HEK293 (cell line): Measurements from ENCODE around the gene LIN37.
A peak's percentile ranks its signal among the peaks of the same experiment; 100 is the strongest.

Source experiments
- BCL11A ChIP-seq: fragments of 450-650 bp; formaldehyde crosslinking; IDR thresholded peaks from 2 replicates; pipeline ENCODE4 v1.5.1; 2016; ENCODE audit warnings: low read depth, missing biosample characterization, missing genetic modification characterization
- CTCF ChIP-seq: fragments of 450-650 bp; formaldehyde crosslinking; IDR thresholded peaks from 2 replicates; pipeline ENCODE4 v1.5.1; 2016; ENCODE audit warnings: missing biosample characterization, missing genetic modification characterization
- HIC1 ChIP-seq: fragments of 450-650 bp; formaldehyde crosslinking; IDR thresholded peaks from 2 replicates; pipeline ENCODE4 v1.5.1; 2016; ENCODE audit warnings: missing biosample characterization, missing genetic modification characterization
- HOXA7 ChIP-seq: sonication (generic); formaldehyde crosslinking; IDR thresholded peaks from 2 replicates; pipeline ENCODE4 v1.8.1; 2022; ENCODE audit warnings: missing genetic modification reagents, borderline replicate concordance
- KLF17 ChIP-seq: fragments of 450-650 bp; formaldehyde crosslinking; IDR thresholded peaks from 2 replicates; pipeline ENCODE4 v1.5.1; 2016; ENCODE audit warnings: missing biosample characterization, missing genetic modification characterization
- KLF9 ChIP-seq: fragments of 450-650 bp; formaldehyde crosslinking; IDR thresholded peaks from 2 replicates; pipeline ENCODE4 v1.5.1; 2016; ENCODE audit warnings: missing biosample characterization, missing genetic modification characterization, low read depth
- MEIS1 ChIP-seq: sonication (generic); formaldehyde crosslinking; IDR thresholded peaks from 2 replicates; pipeline ENCODE4 v1.8.1; 2022; ENCODE audit warnings: missing genetic modification reagents, mild to moderate bottlenecking, borderline replicate concordance
- SP2 ChIP-seq: fragments of 450-650 bp; formaldehyde crosslinking; IDR thresholded peaks from 2 replicates; pipeline ENCODE4 v1.5.1; 2016; ENCODE audit warnings: missing biosample characterization, missing genetic modification characterization
- ZBTB48 ChIP-seq: fragments of 450-650 bp; formaldehyde crosslinking; IDR thresholded peaks from 2 replicates; pipeline ENCODE4 v1.5.1; 2016; ENCODE audit warnings: missing biosample characterization, missing genetic modification characterization
- ZBTB7A ChIP-seq: fragments of 450-650 bp; formaldehyde crosslinking; IDR thresholded peaks from 2 replicates; pipeline ENCODE4 v1.5.1; 2016; ENCODE audit warnings: low read depth, missing biosample characterization, missing genetic modification characterization
- ZFP37 ChIP-seq: fragments of 450-650 bp; formaldehyde crosslinking; IDR thresholded peaks from 2 replicates; pipeline ENCODE4 v1.5.1; 2016; ENCODE audit warnings: missing biosample characterization, missing genetic modification characterization
- ZNF175 ChIP-seq: fragments of 450-650 bp; formaldehyde crosslinking; IDR thresholded peaks from 2 replicates; pipeline ENCODE4 v1.5.1; 2016; ENCODE audit warnings: missing biosample characterization, missing genetic modification characterization
- ZNF202 ChIP-seq: fragments of 450-650 bp; formaldehyde crosslinking; IDR thresholded peaks from 2 replicates; pipeline ENCODE4 v1.5.1; 2016; ENCODE audit warnings: missing biosample characterization, missing genetic modification characterization, borderline replicate concordance
- ZNF221 ChIP-seq: fragments of 450-650 bp; formaldehyde crosslinking; IDR thresholded peaks from 2 replicates; pipeline ENCODE4 v1.5.1; 2017; ENCODE audit warnings: missing biosample characterization, missing genetic modification characterization, borderline replicate concordance
- ZNF266 ChIP-seq: fragments of 450-650 bp; formaldehyde crosslinking; IDR thresholded peaks from 2 replicates; pipeline ENCODE4 v1.5.1; 2016; ENCODE audit warnings: missing biosample characterization, missing genetic modification characterization, low read depth
- ZNF292 ChIP-seq: fragments of 450-650 bp; formaldehyde crosslinking; IDR thresholded peaks from 2 replicates; pipeline ENCODE4 v1.5.1; 2016; ENCODE audit warnings: low read depth, missing biosample characterization, missing genetic modification characterization, borderline replicate concordance
- ZNF302 ChIP-seq: fragments of 450-650 bp; formaldehyde crosslinking; IDR thresholded peaks from 2 replicates; pipeline ENCODE4 v1.5.1; 2016; ENCODE audit warnings: missing biosample characterization, missing genetic modification characterization, low read depth
- ZNF324 ChIP-seq: fragments of 450-650 bp; formaldehyde crosslinking; IDR thresholded peaks from 2 replicates; pipeline ENCODE4 v1.5.1; 2016; ENCODE audit warnings: missing biosample characterization, missing genetic modification characterization
- ZNF335 ChIP-seq: fragments of 450-650 bp; formaldehyde crosslinking; conservative IDR thresholded peaks from 2 replicates; pipeline ENCODE4 v1.5.1; 2016; ENCODE audit warnings: missing biosample characterization, missing genetic modification characterization
- ZNF394 ChIP-seq: fragments of 450-650 bp; formaldehyde crosslinking; IDR thresholded peaks from 2 replicates; pipeline ENCODE4 v1.5.1; 2016; ENCODE audit warnings: missing biosample characterization, missing genetic modification characterization, mild to moderate bottlenecking, moderate library complexity, borderline replicate concordance
- ZNF473 ChIP-seq: fragments of 450-650 bp; formaldehyde crosslinking; IDR thresholded peaks from 2 replicates; pipeline ENCODE4 v1.5.1; 2017; ENCODE audit warnings: missing biosample characterization, missing genetic modification characterization
- ZNF529 ChIP-seq: fragments of 450-650 bp; formaldehyde crosslinking; IDR thresholded peaks from 2 replicates; pipeline ENCODE4 v1.5.1; 2017; ENCODE audit warnings: missing genetic modification characterization, missing biosample characterization; ENCODE audit not compliant: insufficient replicate concordance
- ZNF571 ChIP-seq: fragments of 450-650 bp; formaldehyde crosslinking; IDR thresholded peaks from 2 replicates; pipeline ENCODE4 v1.5.0; 2017; ENCODE audit warnings: missing biosample characterization, missing genetic modification characterization
- ZNF596 ChIP-seq: fragments of 450-650 bp; IDR thresholded peaks from 2 replicates; pipeline ENCODE4 v1.5.0; 2018; ENCODE audit warnings: missing biosample characterization, mild to moderate bottlenecking, missing genetic modification characterization, moderate library complexity
- ZNF629 ChIP-seq: fragments of 450-650 bp; formaldehyde crosslinking; IDR thresholded peaks from 2 replicates; pipeline ENCODE4 v1.5.1; 2017; ENCODE audit warnings: missing biosample characterization, missing genetic modification characterization
- ZNF701 ChIP-seq: fragments of 450-650 bp; formaldehyde crosslinking; IDR thresholded peaks from 2 replicates; pipeline ENCODE4 v1.5.1; 2016; ENCODE audit warnings: missing biosample characterization, missing genetic modification characterization
- ZNF777 ChIP-seq: fragments of 450-650 bp; formaldehyde crosslinking; IDR thresholded peaks from 2 replicates; pipeline ENCODE4 v1.5.1; 2017; ENCODE audit warnings: missing biosample characterization, missing genetic modification characterization, borderline replicate concordance
- ZNF791 ChIP-seq: fragments of 450-650 bp; formaldehyde crosslinking; IDR thresholded peaks from 2 replicates; pipeline ENCODE4 v1.5.1; 2016; ENCODE audit warnings: missing biosample characterization, missing genetic modification characterization
- ZSCAN16 ChIP-seq: fragments of 450-650 bp; formaldehyde crosslinking; IDR thresholded peaks from 2 replicates; pipeline ENCODE4 v1.5.1; 2016; ENCODE audit warnings: missing biosample characterization, missing genetic modification characterization
- TF ChIP-seq, protein P1 (sequence below): fragments of 450-650 bp; formaldehyde crosslinking; IDR thresholded peaks from 2 replicates; pipeline ENCODE4 v1.5.1; 2016; ENCODE audit warnings: missing biosample characterization, missing genetic modification characterization
- TF ChIP-seq, protein P2 (sequence below): fragments of 450-650 bp; formaldehyde crosslinking; IDR thresholded peaks from 2 replicates; pipeline ENCODE4 v1.5.1; 2016; ENCODE audit warnings: missing biosample characterization, missing genetic modification characterization, low read depth

The LIN37 gene

GRCh38 chr19:35773020-35773806 is 24.8 kb downstream of the LIN37 start (continued):
- TF ChIP-seq ZNF394 (no peak), ZSCAN16 (no peak), ZNF221 (tag by site-specific recombination) (no peak), KLF17 (tag by site-specific recombination) (peak; percentile 50; the same call in 1 of the 2 replicates), ZNF701 (tag by site-specific recombination) (no peak), KLF9 (tag by site-specific recombination) (no peak), BCL11A (no peak), HOXA7 (CRISPR knock-in tag) (no peak), HIC1 (tag by site-specific recombination) (no peak), SP2 (tag by site-specific recombination) (peak; percentile 31; the same call in 1 of the 2 replicates), ZNF529 (tag by site-specific recombination) (no peak), ZNF292 (tag by site-specific recombination) (no peak), ZFP37 (tag by site-specific recombination) (no peak), ZNF596 (no peak), ZNF266 (tag by site-specific recombination) (no peak), CTCF (tag by site-specific recombination) (no peak), ZNF335 (tag by site-specific recombination) (peak; percentile 33), ZNF473 (tag by site-specific recombination) (no peak), MEIS1 (CRISPR knock-in tag) (no peak), ZBTB7A (no peak), ZNF629 (tag by site-specific recombination) (peak; percentile 32), ZNF791 (tag by site-specific recombination) (no peak), ZNF777 (tag by site-specific recombination) (no peak), ZNF175 (tag by site-specific recombination) (no peak), ZNF202 (no peak), ZNF571 (tag by site-specific recombination) (no peak), ZNF302 (tag by site-specific recombination) (no peak), ZNF324 (tag by site-specific recombination) (no peak), ZBTB48 (tag by site-specific recombination) (no peak)
- TF ChIP-seq, protein P1, sequence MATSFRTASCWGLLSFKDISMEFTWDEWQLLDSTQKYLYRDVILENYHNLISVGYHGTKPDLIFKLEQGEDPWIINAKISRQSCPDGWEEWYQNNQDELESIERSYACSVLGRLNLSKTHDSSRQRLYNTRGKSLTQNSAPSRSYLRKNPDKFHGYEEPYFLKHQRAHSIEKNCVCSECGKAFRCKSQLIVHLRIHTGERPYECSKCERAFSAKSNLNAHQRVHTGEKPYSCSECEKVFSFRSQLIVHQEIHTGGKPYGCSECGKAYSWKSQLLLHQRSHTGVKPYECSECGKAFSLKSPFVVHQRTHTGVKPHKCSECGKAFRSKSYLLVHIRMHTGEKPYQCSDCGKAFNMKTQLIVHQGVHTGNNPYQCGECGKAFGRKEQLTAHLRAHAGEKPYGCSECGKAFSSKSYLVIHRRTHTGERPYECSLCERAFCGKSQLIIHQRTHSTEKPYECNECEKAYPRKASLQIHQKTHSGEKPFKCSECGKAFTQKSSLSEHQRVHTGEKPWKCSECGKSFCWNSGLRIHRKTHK (tag by site-specific recombination), result no peak
- TF ChIP-seq, protein P2, sequence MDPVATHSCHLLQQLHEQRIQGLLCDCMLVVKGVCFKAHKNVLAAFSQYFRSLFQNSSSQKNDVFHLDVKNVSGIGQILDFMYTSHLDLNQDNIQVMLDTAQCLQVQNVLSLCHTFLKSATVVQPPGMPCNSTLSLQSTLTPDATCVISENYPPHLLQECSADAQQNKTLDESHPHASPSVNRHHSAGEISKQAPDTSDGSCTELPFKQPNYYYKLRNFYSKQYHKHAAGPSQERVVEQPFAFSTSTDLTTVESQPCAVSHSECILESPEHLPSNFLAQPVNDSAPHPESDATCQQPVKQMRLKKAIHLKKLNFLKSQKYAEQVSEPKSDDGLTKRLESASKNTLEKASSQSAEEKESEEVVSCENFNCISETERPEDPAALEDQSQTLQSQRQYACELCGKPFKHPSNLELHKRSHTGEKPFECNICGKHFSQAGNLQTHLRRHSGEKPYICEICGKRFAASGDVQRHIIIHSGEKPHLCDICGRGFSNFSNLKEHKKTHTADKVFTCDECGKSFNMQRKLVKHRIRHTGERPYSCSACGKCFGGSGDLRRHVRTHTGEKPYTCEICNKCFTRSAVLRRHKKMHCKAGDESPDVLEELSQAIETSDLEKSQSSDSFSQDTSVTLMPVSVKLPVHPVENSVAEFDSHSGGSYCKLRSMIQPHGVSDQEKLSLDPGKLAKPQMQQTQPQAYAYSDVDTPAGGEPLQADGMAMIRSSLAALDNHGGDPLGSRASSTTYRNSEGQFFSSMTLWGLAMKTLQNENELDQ (tag by site-specific recombination), result no peak
